AG09319 (cell line): ENCODE results near the gene GON7.
"Not testable (repeated sequence)": the region's sequence is repeated elsewhere in the genome, so short reads cannot be mapped to it uniquely, and the experiment has no call there.

ENCODE experiments used
- DNase-seq: peaks from one replicate; pipeline ENCODE4 v3.0.0-alpha.2; 2010; ENCODE audit warnings: low read depth; ENCODE audit errors: extremely low read depth
- CTCF ChIP-seq: IDR thresholded peaks from 2 replicates; pipeline ENCODE4 v1.5.1; 2011; ENCODE audit warnings: low read depth, mild to moderate bottlenecking, inconsistent platforms, low read length, moderate library complexity

GON7 gene

GRCh38 chr14:93175492-93175891 lies 31.4 kb downstream of the GON7 start:
- no peak for DNase-seq
- TF ChIP-seq CTCF: no peak

GRCh38 chr14:93174731-93175130 lies 32.1 kb downstream of the GON7 start:
- not testable (repeated sequence) for DNase-seq

GRCh38 chr14:93173943-93174395 lies 32.9 kb downstream of the GON7 start:
- no peak for TF ChIP-seq CTCF
- DNase-seq: no peak

GRCh38 chr14:93171376-93171775 lies 35.5 kb downstream of the GON7 start:
- no peak for DNase-seq

GRCh38 chr14:93170141-93170540 lies 36.7 kb downstream of the GON7 start:
- DNase-seq: not testable (repeated sequence)

More at GRCh38 chr14:93171376-93171775, 35.5 kb downstream of the GON7 start:
- no peak for TF ChIP-seq CTCF

- DNase-seq: not testable (repeated sequence)
Measured at GRCh38 chr14:93169619-93170018, 37.2 kb downstream of the GON7 start.

- not testable (repeated sequence) for DNase-seq
Measured at GRCh38 chr14:93168610-93169009, 38.3 kb downstream of the GON7 start.

- not testable (repeated sequence) for DNase-seq
Measured at GRCh38 chr14:93165271-93166265, 41.3 kb downstream of the GON7 start.

GRCh38 chr14:93163564-93163963 lies 43.3 kb downstream of the GON7 start:
- no peak for DNase-seq
- no peak for TF ChIP-seq CTCF

- no peak for DNase-seq
- no peak for TF ChIP-seq CTCF
Measured at GRCh38 chr14:93161411-93161940, 45.4 kb downstream of the GON7 start.
